Osteoblast (primary cell): ENCODE results near the gene OPCML. TPM values are rescaled to one million over a fixed set of nuclear protein-coding genes. Genes with fewer than 3 reads are reported as not detected.

Experiments
- DNase-seq: peaks from one replicate; pipeline ENCODE4 v3.0.0; 2011; ENCODE audit warnings: low spot score, mixed read lengths; ENCODE audit not compliant: insufficient read length; ENCODE audit errors: missing footprints
- H2AFZ ChIP-seq: 2 replicates; pipeline ENCODE4 v1.6.0; 2011; ENCODE audit warnings: mild to moderate bottlenecking, low read length
- H3K27ac ChIP-seq: 2 replicates; pipeline ENCODE4 v1.5.1; 2011; ENCODE audit warnings: mild to moderate bottlenecking, low read depth, low read length, moderate library complexity
- H3K27me3 ChIP-seq: 2 replicates; pipeline ENCODE4 v1.6.0; 2012; ENCODE audit warnings: mild to moderate bottlenecking, control low read depth, inconsistent platforms, low read length, moderate library complexity; ENCODE audit not compliant: insufficient read depth
- H3K36me3 ChIP-seq: 2 replicates; pipeline ENCODE4 v1.5.1; 2011; ENCODE audit warnings: mild to moderate bottlenecking, low read length, control low read depth, moderate library complexity; ENCODE audit not compliant: insufficient read depth
- H3K4me1 ChIP-seq: 2 replicates; pipeline ENCODE4 v1.5.1; 2011; ENCODE audit warnings: mild to moderate bottlenecking, low read length, control low read depth, moderate library complexity; ENCODE audit not compliant: insufficient read depth
- H3K4me2 ChIP-seq: 2 replicates; pipeline ENCODE4 v1.6.0; 2011; ENCODE audit warnings: mild to moderate bottlenecking, low read length; ENCODE audit not compliant: insufficient read depth
- H3K4me3 ChIP-seq: fragments of 200-600 bp; sonication (generic); 3 replicates; pipeline ENCODE4 v1.5.1; 2012; ENCODE audit warnings: mild to moderate bottlenecking, low read length, inconsistent platforms; ENCODE audit not compliant: insufficient read depth
- H3K79me2 ChIP-seq: 2 replicates; pipeline ENCODE4 v1.6.0; 2012; ENCODE audit warnings: mild to moderate bottlenecking, low read length, control low read depth, inconsistent platforms; ENCODE audit not compliant: insufficient read depth
- H3K9me3 ChIP-seq: 2 replicates; pipeline ENCODE4 v1.5.1; 2011; ENCODE audit warnings: low read depth, low read length, control low read depth
- H4K20me1 ChIP-seq: 2 replicates; pipeline ENCODE4 v1.6.0; 2012; ENCODE audit warnings: mild to moderate bottlenecking, low read length, control low read depth; ENCODE audit not compliant: insufficient read depth
- CTCF ChIP-seq: IDR thresholded peaks from 2 replicates; pipeline ENCODE4 v1.5.1; 2011; ENCODE audit warnings: mild to moderate bottlenecking, low read depth, low read length, moderate library complexity; ENCODE audit errors: extremely low read depth
- total RNA-seq: library from RNA; depleted of rRNA; stranded (reverse); fragments of >200 nt; gene quantifications from 2 replicates; pipeline ENCODE4 v1.2.3, GENCODE V29; 2012

OPCML gene
- total RNA-seq, 1 donor: 0.36 TPM

- H4K20me1 ChIP-seq: no peaks in the 10 kb centered on the region
- no peak overlapping the region for H3K4me2 ChIP-seq
- no peaks in the 10 kb centered on the region for H3K9me3 ChIP-seq
- no peak for DNase-seq
- TF ChIP-seq CTCF: no peak
- no peaks in the 10 kb centered on the region for H3K36me3 ChIP-seq
- H3K4me1 ChIP-seq: no peaks in the 10 kb centered on the region
- H3K27me3 ChIP-seq: no peaks in the 10 kb centered on the region
- H3K4me3 ChIP-seq: no peak overlapping the region
- H2AFZ ChIP-seq: no peak overlapping the region
- H3K27ac ChIP-seq: no peak overlapping the region
- no peaks in the 10 kb centered on the region for H3K79me2 ChIP-seq
Measured at GRCh38 chr11:133548641-133549040, 16.3 kb upstream of the OPCML start.

- H3K27ac ChIP-seq: no peak overlapping the region
- TF ChIP-seq CTCF: no peak
- DNase-seq: no peak
- H2AFZ ChIP-seq: no peak overlapping the region
- no peaks in the 10 kb centered on the region for H3K4me1 ChIP-seq
- no peaks in the 10 kb centered on the region for H4K20me1 ChIP-seq
- H3K9me3 ChIP-seq: no peaks in the 10 kb centered on the region
- no peaks in the 10 kb centered on the region for H3K36me3 ChIP-seq
- no peak overlapping the region for H3K4me3 ChIP-seq
- no peaks in the 10 kb centered on the region for H3K79me2 ChIP-seq
- no peaks in the 10 kb centered on the region for H3K27me3 ChIP-seq
- no peak overlapping the region for H3K4me2 ChIP-seq
Measured at GRCh38 chr11:133547808-133548494, 15.7 kb upstream of the OPCML start.

- DNase-seq: no peak
- no peak for TF ChIP-seq CTCF
- Histone ChIP-seq H3K4me2 (no peak overlapping the region), H3K4me3 (no peak overlapping the region), H3K27ac (no peak overlapping the region), H4K20me1 (no peaks in the 10 kb centered on the region), H3K4me1 (no peaks in the 10 kb centered on the region), H3K27me3 (no peaks in the 10 kb centered on the region), H3K36me3 (no peaks in the 10 kb centered on the region), H3K79me2 (no peaks in the 10 kb centered on the region), H2AFZ (no peak overlapping the region), H3K9me3 (no peaks in the 10 kb centered on the region)
Measured at GRCh38 chr11:133545199-133545803, 13.0 kb upstream of the OPCML start.

GRCh38 chr11:133541720-133542095 is 9.4 kb upstream of the OPCML start:
- Histone ChIP-seq H3K4me1 (no peaks in the 10 kb centered on the region), H3K9me3 (no peaks in the 10 kb centered on the region), H2AFZ (no peak overlapping the region), H3K36me3 (no peaks in the 10 kb centered on the region), H3K27me3 (no peaks in the 10 kb centered on the region), H4K20me1 (no peaks in the 10 kb centered on the region), H3K4me3 (no peak overlapping the region), H3K27ac (no peak overlapping the region), H3K4me2 (no peak overlapping the region), H3K79me2 (no peaks in the 10 kb centered on the region)
- DNase-seq: no peak
- no peak for TF ChIP-seq CTCF
